ENCODE measurements around the gene SLC39A10.
"Not testable (repeated sequence)": the region's sequence is repeated elsewhere in the genome, so short reads cannot be mapped to it uniquely, and the experiment has no call there.

The SLC39A10 gene

DNA sequence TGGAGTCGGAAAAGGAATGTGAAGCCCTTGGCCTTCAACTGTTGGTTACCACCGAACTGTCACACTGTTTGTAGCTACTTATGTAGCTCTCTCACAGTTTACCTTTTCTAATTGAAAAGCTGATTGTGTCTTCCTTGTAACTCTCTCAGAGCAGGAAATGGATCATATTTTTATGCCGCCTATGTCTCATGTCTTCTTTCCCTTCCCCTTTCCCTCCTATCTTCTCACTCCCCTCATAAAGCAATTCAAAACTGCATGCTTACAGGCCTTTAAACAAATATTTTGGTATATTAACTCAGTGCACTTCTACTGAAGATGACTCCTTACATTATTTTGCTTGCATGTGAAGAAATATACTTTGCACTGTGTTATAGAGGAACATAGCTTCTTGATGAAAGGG, 6.0 kb downstream of the SLC39A10 start:
- no peaks in the 10 kb centered on the region for H3K9me3 ChIP-seq (ENCODE audit: control insufficient read depth, insufficient read depth, low read length)
- H3K9ac ChIP-seq (ENCODE audit: low read depth, low read length): no peak overlapping the region
- H3K4me3 ChIP-seq (ENCODE audit: low read depth, low read length): no peak overlapping the region
- H3K4me1 ChIP-seq (ENCODE audit: control insufficient read depth, insufficient read depth, low read length): peaks cover 10% of the 10 kb centered on the region
- H3K36me3 ChIP-seq (ENCODE audit: control insufficient read depth, insufficient read depth, low read length): no peaks in the 10 kb centered on the region
- no peaks in the 10 kb centered on the region for H3K27me3 ChIP-seq (ENCODE audit: control insufficient read depth, insufficient read depth, low read length)

DNA sequence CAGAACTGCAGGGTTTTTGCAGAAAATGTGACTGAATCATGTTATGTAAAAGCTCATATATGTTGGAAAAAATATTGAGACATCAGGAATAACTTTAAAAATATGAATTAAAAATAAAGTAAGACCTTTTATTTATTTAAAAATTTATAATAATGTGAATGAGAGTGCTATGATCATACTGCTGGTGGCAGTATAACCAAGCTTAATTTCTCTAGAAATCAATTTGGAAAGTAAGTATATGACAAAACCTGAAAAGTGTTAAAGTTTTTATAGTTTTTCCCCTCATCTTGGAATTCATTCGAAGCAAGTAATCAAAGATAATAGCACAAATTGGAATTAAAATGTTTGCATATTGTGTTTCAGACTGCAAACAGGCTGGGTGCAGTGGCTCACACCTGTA, 7.5 kb downstream of the SLC39A10 start:
- no peak overlapping the region for H3K4me3 ChIP-seq (ENCODE audit: low read depth, low read length)
- peaks cover 6% of the 10 kb centered on the region for H3K4me1 ChIP-seq (ENCODE audit: control insufficient read depth, insufficient read depth, low read length)
- H3K27me3 ChIP-seq (ENCODE audit: control insufficient read depth, insufficient read depth, low read length): no peaks in the 10 kb centered on the region
- H3K36me3 ChIP-seq (ENCODE audit: control insufficient read depth, insufficient read depth, low read length): no peaks in the 10 kb centered on the region
- no peak overlapping the region for H3K9ac ChIP-seq (ENCODE audit: low read depth, low read length)
- no peaks in the 10 kb centered on the region for H3K9me3 ChIP-seq (ENCODE audit: control insufficient read depth, insufficient read depth, low read length)

- not testable (repeated sequence) for H3K4me3 ChIP-seq (ENCODE audit: low read depth, low read length); H3K27me3 ChIP-seq (ENCODE audit: control insufficient read depth, insufficient read depth, low read length); H3K4me1 ChIP-seq (ENCODE audit: control insufficient read depth, insufficient read depth, low read length); H3K36me3 ChIP-seq (ENCODE audit: control insufficient read depth, insufficient read depth, low read length); H3K9me3 ChIP-seq (ENCODE audit: control insufficient read depth, insufficient read depth, low read length); H3K9ac ChIP-seq (ENCODE audit: low read depth, low read length)
Observed at GRCh38 chr2:195665153-195665552, 8.1 kb downstream of the SLC39A10 start.

DNA sequence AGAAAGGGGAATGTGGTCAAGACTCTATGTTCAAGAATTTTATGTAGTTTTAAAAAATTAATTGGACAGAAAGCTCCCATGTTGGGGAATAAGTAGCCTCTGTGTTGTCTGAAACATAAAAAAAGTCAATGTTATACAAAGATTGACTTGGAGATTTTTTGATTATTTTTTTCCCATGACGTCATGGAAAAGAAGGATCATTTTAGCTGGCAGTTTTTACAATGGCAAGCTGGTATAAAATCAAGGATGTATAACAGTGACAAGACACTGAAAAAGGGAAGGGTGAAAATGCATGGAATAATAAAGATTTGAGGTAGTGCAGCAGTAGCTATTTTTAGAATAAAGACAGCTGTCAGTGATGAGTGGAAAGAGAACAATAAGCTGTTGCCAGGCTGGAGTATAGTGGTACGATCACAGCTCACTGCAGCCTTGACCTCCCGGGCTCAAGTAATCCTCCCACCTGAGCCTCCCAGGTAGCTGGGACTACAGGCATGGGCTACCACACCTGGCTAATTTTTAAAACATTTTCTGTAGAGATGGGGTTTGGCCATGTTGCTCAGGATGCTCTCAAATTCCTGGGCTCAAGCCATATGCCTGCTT, 9.2 kb downstream of the SLC39A10 start:
- no peaks in the 10 kb centered on the region for H3K4me1 ChIP-seq (ENCODE audit: control insufficient read depth, insufficient read depth, low read length)
- H3K9me3 ChIP-seq (ENCODE audit: control insufficient read depth, insufficient read depth, low read length): no peaks in the 10 kb centered on the region
- H3K9ac ChIP-seq (ENCODE audit: low read depth, low read length): no peak overlapping the region
- no peak overlapping the region for H3K4me3 ChIP-seq (ENCODE audit: low read depth, low read length)
- no peaks in the 10 kb centered on the region for H3K36me3 ChIP-seq (ENCODE audit: control insufficient read depth, insufficient read depth, low read length)
- H3K27me3 ChIP-seq (ENCODE audit: control insufficient read depth, insufficient read depth, low read length): no peaks in the 10 kb centered on the region

- Histone ChIP-seq H3K9me3 (ENCODE audit: control insufficient read depth, insufficient read depth, low read length) (no peaks in the 10 kb centered on the region), H3K9ac (ENCODE audit: low read depth, low read length) (no peak overlapping the region), H3K4me3 (ENCODE audit: low read depth, low read length) (no peak overlapping the region), H3K36me3 (ENCODE audit: control insufficient read depth, insufficient read depth, low read length) (no peaks in the 10 kb centered on the region), H3K4me1 (ENCODE audit: control insufficient read depth, insufficient read depth, low read length) (no peaks in the 10 kb centered on the region), H3K27me3 (ENCODE audit: control insufficient read depth, insufficient read depth, low read length) (no peaks in the 10 kb centered on the region)
Observed at GRCh38 chr2:195667974-195668373, 10.9 kb downstream of the SLC39A10 start.

DNA sequence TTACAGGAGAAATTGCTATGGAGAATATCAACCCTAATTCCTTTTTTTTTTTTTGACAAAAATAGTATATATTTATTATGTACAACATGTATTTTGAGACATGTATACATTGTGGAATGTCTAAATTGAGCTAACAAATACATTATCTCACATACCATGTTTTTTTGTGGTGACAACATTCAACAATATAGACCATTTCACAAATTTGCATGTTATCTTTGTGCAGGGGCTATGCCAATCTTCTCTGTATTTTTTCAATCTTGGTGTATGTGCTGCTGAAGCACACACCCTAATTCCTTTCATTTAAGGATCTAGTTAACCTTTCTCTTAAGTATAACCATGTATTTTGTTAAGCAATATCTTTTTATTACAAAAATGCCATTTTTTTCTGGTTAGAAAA, 13.2 kb downstream of the SLC39A10 start:
- Histone ChIP-seq H3K9ac (ENCODE audit: low read depth, low read length) (no peak overlapping the region), H3K27me3 (ENCODE audit: control insufficient read depth, insufficient read depth, low read length) (no peaks in the 10 kb centered on the region), H3K4me1 (ENCODE audit: control insufficient read depth, insufficient read depth, low read length) (no peaks in the 10 kb centered on the region), H3K4me3 (ENCODE audit: low read depth, low read length) (no peak overlapping the region), H3K9me3 (ENCODE audit: control insufficient read depth, insufficient read depth, low read length) (no peaks in the 10 kb centered on the region), H3K36me3 (ENCODE audit: control insufficient read depth, insufficient read depth, low read length) (no peaks in the 10 kb centered on the region)

DNA sequence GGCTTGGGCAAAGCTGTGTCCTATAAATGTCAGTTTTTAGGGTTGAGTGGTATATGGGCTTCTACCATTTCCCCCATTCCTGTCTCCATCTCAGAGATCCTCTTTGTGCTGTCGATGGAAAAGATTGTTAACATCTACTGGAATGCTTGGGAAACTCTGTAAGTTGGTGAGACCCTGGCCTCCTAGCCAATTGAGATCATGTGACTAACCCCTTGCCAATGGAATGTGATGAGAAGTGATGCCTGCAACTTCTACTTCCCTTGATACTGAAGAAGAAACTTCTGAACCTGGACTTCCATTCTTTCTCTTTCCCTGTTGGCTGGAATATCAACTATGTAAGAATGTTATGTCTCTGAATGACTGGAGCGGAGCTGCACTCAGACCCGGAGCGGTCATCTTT, 14.5 kb downstream of the SLC39A10 start:
- Histone ChIP-seq H3K27me3 (ENCODE audit: control insufficient read depth, insufficient read depth, low read length) (no peaks in the 10 kb centered on the region), H3K36me3 (ENCODE audit: control insufficient read depth, insufficient read depth, low read length) (no peaks in the 10 kb centered on the region), H3K4me1 (ENCODE audit: control insufficient read depth, insufficient read depth, low read length) (no peaks in the 10 kb centered on the region), H3K4me3 (ENCODE audit: low read depth, low read length) (no peak overlapping the region), H3K9ac (ENCODE audit: low read depth, low read length) (no peak overlapping the region), H3K9me3 (ENCODE audit: control insufficient read depth, insufficient read depth, low read length) (no peaks in the 10 kb centered on the region)

GRCh38 chr2:195672674-195673073, 15.6 kb downstream of the SLC39A10 start:
- H3K36me3 ChIP-seq (ENCODE audit: control insufficient read depth, insufficient read depth, low read length): no peaks in the 10 kb centered on the region
- H3K9ac ChIP-seq (ENCODE audit: low read depth, low read length): no peak overlapping the region
- H3K4me3 ChIP-seq (ENCODE audit: low read depth, low read length): no peak overlapping the region
- H3K27me3 ChIP-seq (ENCODE audit: control insufficient read depth, insufficient read depth, low read length): no peaks in the 10 kb centered on the region
- H3K4me1 ChIP-seq (ENCODE audit: control insufficient read depth, insufficient read depth, low read length): no peaks in the 10 kb centered on the region
- H3K9me3 ChIP-seq (ENCODE audit: control insufficient read depth, insufficient read depth, low read length): no peaks in the 10 kb centered on the region

- Histone ChIP-seq H3K4me1 (ENCODE audit: control insufficient read depth, insufficient read depth, low read length) (no peaks in the 10 kb centered on the region), H3K9me3 (ENCODE audit: control insufficient read depth, insufficient read depth, low read length) (no peaks in the 10 kb centered on the region), H3K36me3 (ENCODE audit: control insufficient read depth, insufficient read depth, low read length) (no peaks in the 10 kb centered on the region), H3K27me3 (ENCODE audit: control insufficient read depth, insufficient read depth, low read length) (no peaks in the 10 kb centered on the region), H3K4me3 (ENCODE audit: low read depth, low read length) (no peak overlapping the region), H3K9ac (ENCODE audit: low read depth, low read length) (no peak overlapping the region)
Observed at GRCh38 chr2:195674491-195675221, 17.6 kb downstream of the SLC39A10 start.

GRCh38 chr2:195675783-195676427, 18.9 kb downstream of the SLC39A10 start:
- Histone ChIP-seq H3K4me1 (ENCODE audit: control insufficient read depth, insufficient read depth, low read length) (no peaks in the 10 kb centered on the region), H3K9ac (ENCODE audit: low read depth, low read length) (no peak overlapping the region), H3K27me3 (ENCODE audit: control insufficient read depth, insufficient read depth, low read length) (no peaks in the 10 kb centered on the region), H3K36me3 (ENCODE audit: control insufficient read depth, insufficient read depth, low read length) (peaks cover 6% of the 10 kb centered on the region), H3K4me3 (ENCODE audit: low read depth, low read length) (no peak overlapping the region), H3K9me3 (ENCODE audit: control insufficient read depth, insufficient read depth, low read length) (no peaks in the 10 kb centered on the region)

- no peaks in the 10 kb centered on the region for H3K4me1 ChIP-seq (ENCODE audit: control insufficient read depth, insufficient read depth, low read length)
- H3K9me3 ChIP-seq (ENCODE audit: control insufficient read depth, insufficient read depth, low read length): no peaks in the 10 kb centered on the region
- H3K4me3 ChIP-seq (ENCODE audit: low read depth, low read length): no peak overlapping the region
- H3K36me3 ChIP-seq (ENCODE audit: control insufficient read depth, insufficient read depth, low read length): peaks cover 6% of the 10 kb centered on the region
- no peak overlapping the region for H3K9ac ChIP-seq (ENCODE audit: low read depth, low read length)
- H3K27me3 ChIP-seq (ENCODE audit: control insufficient read depth, insufficient read depth, low read length): no peaks in the 10 kb centered on the region
Observed at GRCh38 chr2:195677290-195677689, 20.3 kb downstream of the SLC39A10 start.

- H3K4me1 ChIP-seq (ENCODE audit: control insufficient read depth, insufficient read depth, low read length): no peaks in the 10 kb centered on the region
- no peak overlapping the region for H3K9ac ChIP-seq (ENCODE audit: low read depth, low read length)
- H3K36me3 ChIP-seq (ENCODE audit: control insufficient read depth, insufficient read depth, low read length): peaks cover 6% of the 10 kb centered on the region
- H3K9me3 ChIP-seq (ENCODE audit: control insufficient read depth, insufficient read depth, low read length): no peaks in the 10 kb centered on the region
- H3K27me3 ChIP-seq (ENCODE audit: control insufficient read depth, insufficient read depth, low read length): no peaks in the 10 kb centered on the region
- H3K4me3 ChIP-seq (ENCODE audit: low read depth, low read length): no peak overlapping the region
Observed at GRCh38 chr2:195677884-195678283, 20.9 kb downstream of the SLC39A10 start.

Data from iPS-15b (cell line).